HFF-Myc (cell line): ENCODE measurements around the gene DYSF.

Experiments used
- DNase-seq: peaks from one replicate; pipeline ENCODE4 v3.0.0-alpha.2; 2011; ENCODE audit warnings: low read depth; ENCODE audit errors: extremely low read depth
- H3K4me3 ChIP-seq: replicated peaks from 2 replicates; pipeline ENCODE4 v1.5.1; 2011; ENCODE audit warnings: low read depth, mild to moderate bottlenecking, control low read depth, low read length
- CTCF ChIP-seq: IDR thresholded peaks from 2 replicates; pipeline ENCODE4 v1.5.1; 2012; ENCODE audit warnings: mild to moderate bottlenecking, low read depth, low read length, control low read depth; ENCODE audit errors: missing control alignments

The DYSF gene

GRCh38 chr2:71500426-71501079, 47.2 kb downstream of the DYSF start:
- no peak for TF ChIP-seq CTCF
- H3K4me3 ChIP-seq: no peak overlapping the region
- DNase-seq: no peak

DNA sequence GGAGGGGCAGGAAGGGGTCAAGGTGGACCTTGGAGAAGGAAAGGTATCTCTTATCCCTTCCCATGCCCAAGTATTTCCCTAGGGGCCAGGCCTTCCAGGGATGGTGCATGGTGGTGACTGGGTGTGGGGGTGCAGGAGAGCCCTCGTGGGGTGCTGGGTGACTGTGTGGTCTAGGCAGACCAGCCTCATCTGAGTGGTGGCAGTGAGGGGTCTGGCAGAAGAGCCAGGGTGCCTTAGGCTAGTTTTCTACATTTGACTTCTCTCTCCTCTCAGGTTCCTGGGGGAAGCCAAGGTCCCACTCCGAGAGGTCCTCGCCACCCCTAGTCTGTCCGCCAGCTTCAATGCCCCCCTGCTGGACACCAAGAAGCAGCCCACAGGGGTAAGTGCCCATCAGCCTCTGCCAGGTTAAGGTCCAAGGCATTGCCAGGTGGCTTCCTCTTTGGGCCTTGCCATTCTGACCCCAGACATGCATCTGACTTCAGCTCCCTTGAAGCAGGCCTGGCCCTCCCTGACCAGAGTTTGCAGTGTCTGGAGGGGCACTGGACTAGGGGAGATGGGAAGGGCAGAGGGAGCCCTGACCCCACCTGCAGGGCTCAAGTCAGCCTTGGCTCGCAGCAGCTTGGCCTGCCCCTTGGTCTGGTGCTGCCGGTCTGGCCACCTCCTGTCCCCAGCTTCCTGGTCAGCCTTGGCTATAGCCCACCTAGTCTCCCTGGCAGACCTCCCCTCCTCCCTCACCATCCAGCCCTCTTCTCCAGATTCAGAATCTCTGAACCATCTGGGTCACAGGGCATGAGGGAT, 49.8 kb downstream of the DYSF start:
- DNase-seq: no peak
- no peak for TF ChIP-seq CTCF
- no peak overlapping the region for H3K4me3 ChIP-seq

DNA sequence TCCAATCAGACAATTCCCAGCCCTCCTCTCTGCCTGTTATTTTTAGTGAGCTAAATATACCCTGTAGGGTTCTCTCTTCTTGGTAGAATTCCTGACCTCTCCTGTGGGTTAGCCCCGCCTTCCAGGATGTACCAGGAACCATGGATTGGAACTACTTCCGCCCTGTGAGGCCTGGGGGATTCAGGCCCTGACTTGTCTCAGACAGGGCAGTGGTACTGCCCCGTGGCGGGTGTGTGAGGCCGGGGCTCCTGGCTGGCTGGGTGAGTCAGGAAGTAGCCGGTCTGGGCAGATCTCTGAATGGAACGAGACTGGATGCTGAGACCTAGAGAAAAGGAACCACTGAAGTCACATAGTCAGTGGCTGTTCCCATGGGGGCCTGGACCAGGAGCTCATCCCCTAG, 50.5 kb downstream of the DYSF start:
- no peak for TF ChIP-seq CTCF
- DNase-seq: no peak
- no peak overlapping the region for H3K4me3 ChIP-seq

DNA sequence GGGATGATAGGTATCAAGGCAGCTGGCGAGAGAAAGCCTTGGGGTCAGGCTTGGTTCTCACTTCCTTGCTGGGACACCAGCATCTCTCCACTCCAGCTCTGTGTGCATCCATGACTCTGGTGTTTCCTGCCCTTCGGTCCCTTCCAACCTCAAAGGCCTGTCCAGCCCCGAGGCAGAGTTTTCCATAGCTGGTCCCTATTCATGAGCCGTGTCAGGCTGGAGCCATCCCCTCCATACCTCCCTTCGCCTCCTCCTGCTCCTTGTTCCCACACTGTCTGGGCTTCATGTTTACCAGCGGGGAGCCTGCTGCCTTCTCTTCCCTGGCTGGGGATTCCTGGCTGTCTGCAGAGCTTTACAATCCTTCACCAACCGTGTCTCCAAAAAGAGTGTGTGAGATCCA, 51.2 kb downstream of the DYSF start:
- TF ChIP-seq CTCF: no peak
- no peak overlapping the region for H3K4me3 ChIP-seq
- DNase-seq: no peak

DNA sequence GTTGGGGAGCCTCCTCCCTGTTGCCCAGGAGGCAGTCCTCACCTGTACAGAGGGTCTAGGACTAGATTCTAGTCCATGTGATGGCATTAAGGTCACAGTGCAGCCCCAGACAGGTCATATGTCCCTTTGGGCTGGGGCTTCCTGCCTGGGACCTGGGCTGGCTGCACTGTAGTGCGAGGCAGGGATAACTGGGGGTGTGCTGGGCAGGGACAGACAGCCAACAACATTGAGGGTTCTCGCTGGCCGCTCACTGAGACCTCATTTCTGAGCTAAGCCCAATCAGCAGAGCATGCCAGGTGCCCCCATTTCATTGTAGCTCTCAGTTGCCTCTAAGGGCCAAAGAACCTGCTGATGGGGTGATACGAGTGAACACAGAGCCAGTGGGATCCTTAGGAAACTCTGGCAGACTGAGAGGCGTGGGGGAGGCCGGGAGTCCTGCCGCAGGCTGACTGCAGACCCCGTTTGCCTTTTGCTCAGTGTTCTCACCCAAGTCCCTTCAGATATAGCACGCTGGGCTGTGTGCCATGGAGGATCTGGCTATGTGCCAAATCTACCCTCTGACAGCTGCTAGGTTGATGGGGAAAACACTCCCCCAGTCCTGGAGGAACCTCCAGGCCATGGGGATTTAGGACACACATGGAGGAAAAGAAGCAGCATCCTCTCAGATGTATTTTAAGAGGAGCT, 51.9 kb downstream of the DYSF start:
- DNase-seq: no peak
- TF ChIP-seq CTCF: no peak
- H3K4me3 ChIP-seq: no peak overlapping the region

GRCh38 chr2:71505770-71506140, 52.4 kb downstream of the DYSF start:
- H3K4me3 ChIP-seq: no peak overlapping the region
- no peak for TF ChIP-seq CTCF
- DNase-seq: no peak
